CD4-positive, alpha-beta T cell treated with Interleukin-6 at 100 ng/mL for 8 hours (primary cell): ENCODE data around the gene UNC93B1.
A peak's percentile ranks its signal among the peaks of the same experiment; 100 is the strongest.
"Not testable (repeated sequence)": the region's sequence is repeated elsewhere in the genome, so short reads cannot be mapped to it uniquely, and the experiment has no call there.

Experiments
- DNase-seq: peaks from one replicate; pipeline ENCODE4 v3.0.0-alpha.2; 2020; ENCODE audit warnings: mixed read lengths, low spot score

Gene UNC93B1

GRCh38 chr11:68009391-68010089, 5.6 kb upstream of the UNC93B1 start:
- no peak for DNase-seq

GRCh38 chr11:68008381-68009337, 4.8 kb upstream of the UNC93B1 start:
- DNase-seq = no peak

GRCh38 chr11:68007498-68008380, 3.8 kb upstream of the UNC93B1 start:
- no peak for DNase-seq

GRCh38 chr11:68006606-68007166, 2.8 kb upstream of the UNC93B1 start:
- no peak for DNase-seq

- DNase-seq = no peak
Measured at GRCh38 chr11:68004551-68005335, 846 bp upstream of the UNC93B1 start.

- peak; percentile 60 for DNase-seq
Measured at GRCh38 chr11:68002938-68003845, 705 bp downstream of the UNC93B1 start.

GRCh38 chr11:68002575-68002937, 1.3 kb downstream of the UNC93B1 start:
- no peak for DNase-seq

- no peak for DNase-seq
Measured at GRCh38 chr11:67999704-68000103, 4.2 kb downstream of the UNC93B1 start.

- no peak for DNase-seq
Measured at GRCh38 chr11:67999201-67999629, 4.7 kb downstream of the UNC93B1 start.

GRCh38 chr11:67998150-67999045, 5.5 kb downstream of the UNC93B1 start:
- DNase-seq = peak; percentile 28

GRCh38 chr11:67997475-67997921, 6.4 kb downstream of the UNC93B1 start:
- no peak for DNase-seq

- no peak for DNase-seq
Measured at GRCh38 chr11:67996622-67997474, 7.0 kb downstream of the UNC93B1 start.

GRCh38 chr11:67996051-67996450, 7.8 kb downstream of the UNC93B1 start:
- no peak for DNase-seq

GRCh38 chr11:67995579-67995978, 8.3 kb downstream of the UNC93B1 start:
- not testable (repeated sequence) for DNase-seq

GRCh38 chr11:67995129-67995528, 8.8 kb downstream of the UNC93B1 start:
- DNase-seq = not testable (repeated sequence)

GRCh38 chr11:67994387-67994786, 9.5 kb downstream of the UNC93B1 start:
- not testable (repeated sequence) for DNase-seq

- DNase-seq = peak; percentile 68
Measured at GRCh38 chr11:67993821-67994220, 10.1 kb downstream of the UNC93B1 start.
